HepG2 (cell line): ENCODE data around the gene ESAM. TPM values are rescaled to one million over a fixed set of nuclear protein-coding genes. Genes with fewer than 3 reads are reported as not detected.
A peak's percentile ranks its signal among the peaks of the same experiment; 100 is the strongest.

Experiments
- ATAC-seq: fragments of 200-7000 bp; cut with Tn5 transposase; 3 replicates; pipeline ENCODE4 v1.9.1; 2020; ENCODE audit warnings: mild to moderate bottlenecking, moderate library complexity
- BruUV-seq: library from RNA; stranded (reverse); fragments of 400-500 nt; replicated peaks from 2 replicates; lab custom pipeline; 2021; lab: Mats Ljungman, UMichigan
- CTCF ChIA-PET: fragments of 300-600 bp; formaldehyde crosslinking; extraction: SDS; loops from one replicate; lab custom pipeline; 2021; ENCODE audit warnings: low total read pairs, inconsistent platforms, low intra/inter-chr PET ratio; lab: Yijun Ruan, JAX
- POLR2A ChIA-PET: fragments of 350-600 bp; sonication (Branson Sonifier 250); formaldehyde crosslinking; loops from one replicate; lab custom pipeline; 2020; ENCODE audit warnings: antibody characterized with exemption, inconsistent platforms; lab: Yijun Ruan, JAX
- DNase-seq: peaks from one replicate; pipeline ENCODE4 v3.0.0-alpha.2; 2015; ENCODE audit warnings: low spot score
- FAIRE-seq: peaks from 3 replicates; lab custom pipeline; 2011; peaks lifted over from hg19 to GRCh38; lab: Jason Lieb, UNC
- H2AFZ ChIP-seq: one replicate; pipeline ENCODE4 v1.6.1; 2011; ENCODE audit warnings: low read length, inconsistent platforms
- H3K27ac ChIP-seq: fragments of 300-600 bp; 3 replicates; pipeline ENCODE4 v1.8.0; 2011; ENCODE audit warnings: mixed run types, mild to moderate bottlenecking, mixed read lengths, low read length, inconsistent platforms; ENCODE audit not compliant: insufficient read depth; ENCODE audit errors: extremely low read length
- H3K27me3 ChIP-seq, 2 experiments: fragments of 200-600 bp in 1 of 2; 2 replicates in 1 of 2; 3 replicates in 1 of 2; pipeline versions ENCODE4 v1.6.0 to v1.8.0; 2011; ENCODE audit warnings: low read length in 2 of 2, mild to moderate bottlenecking in 2 of 2, moderate library complexity in 2 of 2, inconsistent platforms in 1 of 2; ENCODE audit not compliant: insufficient read depth in 2 of 2, control insufficient read depth in 1 of 2
- H3K36me3 ChIP-seq, 2 experiments: fragments of 200-600 bp in 1 of 2; replicated peaks in 1 of 2; 2 replicates in 1 of 2; 3 replicates in 1 of 2; pipeline versions ENCODE4 v1.5.1 to v1.8.0; 2011; ENCODE audit warnings: low read length in 2 of 2, inconsistent platforms in 1 of 2; ENCODE audit not compliant: insufficient read depth in 2 of 2, control insufficient read depth in 1 of 2
- H3K4me1 ChIP-seq: 2 replicates; pipeline ENCODE4 v1.5.1; 2012; ENCODE audit warnings: low read length, inconsistent platforms; ENCODE audit not compliant: insufficient read depth
- H3K4me2 ChIP-seq: 2 replicates; pipeline ENCODE4 v1.6.0; 2011; ENCODE audit warnings: low read depth, low read length, inconsistent platforms
- H3K4me3 ChIP-seq, 3 experiments: fragments of 200-600 bp in 1 of 3; sonication (generic), shearing (Covaris generic) in 1 of 3; replicated peaks in 1 of 3; 2 replicates each; pipeline ENCODE4 v1.5.1; 2011 to 2016; ENCODE audit warnings: low read length in 3 of 3, inconsistent platforms in 2 of 3, low read depth in 2 of 3, mild to moderate bottlenecking in 2 of 3, control low read depth in 1 of 3, mixed read lengths in 1 of 3; ENCODE audit not compliant: insufficient read depth in 1 of 3
- H3K79me2 ChIP-seq: one replicate; pipeline ENCODE4 v1.6.1; 2011; ENCODE audit warnings: low read length, inconsistent platforms; ENCODE audit not compliant: insufficient read depth
- H3K9ac ChIP-seq: 2 replicates; pipeline ENCODE4 v1.6.0; 2011; ENCODE audit warnings: mild to moderate bottlenecking, low read depth, low read length, inconsistent platforms; ENCODE audit not compliant: insufficient read depth
- H3K9me3 ChIP-seq: 2 replicates; pipeline ENCODE4 v1.5.1; 2012; ENCODE audit warnings: mild to moderate bottlenecking, low read length
- H4K20me1 ChIP-seq: 2 replicates; pipeline ENCODE4 v1.6.0; 2011; ENCODE audit warnings: inconsistent platforms, mild to moderate bottlenecking, low read length, moderate library complexity; ENCODE audit not compliant: insufficient read depth
- BATF2 ChIP-seq: sonication (generic); formaldehyde crosslinking; IDR thresholded peaks from 2 replicates; pipeline ENCODE4 v1.8.0; 2022; ENCODE audit warnings: mild to moderate bottlenecking, missing genetic modification reagents, moderate library complexity
- CREM ChIP-seq, 2 experiments: sonication (generic) in 1 of 2; formaldehyde crosslinking in 1 of 2; IDR thresholded peaks; 2 replicates each; pipeline versions ENCODE4 v1.4.0 to v1.6.1; 2016 to 2020; ENCODE audit warnings: antibody characterized with exemption in 1 of 2, mild to moderate bottlenecking in 1 of 2, missing genetic modification reagents in 1 of 2
- EED ChIP-seq: sonication (generic); formaldehyde crosslinking; IDR thresholded peaks from 2 replicates; pipeline ENCODE4 v1.5.0; 2020; ENCODE audit warnings: mild to moderate bottlenecking, missing genetic modification reagents
- HDAC1 ChIP-seq: sonication (generic); formaldehyde crosslinking; IDR thresholded peaks from 2 replicates; pipeline ENCODE4 v1.5.1; 2020; ENCODE audit warnings: mild to moderate bottlenecking, missing genetic modification reagents
- KLF16 ChIP-seq, 2 experiments: sonication (generic) in 1 of 2; formaldehyde crosslinking in 1 of 2; IDR thresholded peaks; 2 replicates each; pipeline versions ENCODE4 v1.6.1 to v1.8.0; 2016 to 2023; ENCODE audit warnings: missing genetic modification reagents in 2 of 2, missing compliant biosample characterization in 1 of 2
- NFE2L1 ChIP-seq: sonication (generic); formaldehyde crosslinking; IDR thresholded peaks from 2 replicates; pipeline ENCODE4 v1.4.0; 2020; ENCODE audit warnings: missing genetic modification reagents, mild to moderate bottlenecking, borderline replicate concordance
- POLR2G ChIP-seq: fragments of 200-400 bp; formaldehyde crosslinking; IDR thresholded peaks from 2 replicates; pipeline ENCODE4 v1.6.1; 2018; ENCODE audit warnings: mild to moderate bottlenecking, low read depth, low read length, moderate library complexity
- RBFOX2 ChIP-seq: fragments of 200-400 bp; formaldehyde crosslinking; IDR thresholded peaks from 2 replicates; pipeline ENCODE4 v1.6.1; 2017; ENCODE audit warnings: low read depth, mild to moderate bottlenecking, low read length
- REL ChIP-seq: sonication (generic); formaldehyde crosslinking; conservative IDR thresholded peaks from 2 replicates; pipeline ENCODE4 v1.8.0; 2022; ENCODE audit warnings: mild to moderate bottlenecking, missing genetic modification reagents, moderate library complexity
- YEATS4 ChIP-seq: sonication (generic); formaldehyde crosslinking; IDR thresholded peaks from 2 replicates; pipeline ENCODE4 v1.4.0; 2020; ENCODE audit warnings: missing genetic modification reagents, borderline replicate concordance
- ZBTB8A ChIP-seq: sonication (generic); formaldehyde crosslinking; IDR thresholded peaks from 2 replicates; pipeline ENCODE4 v1.4.0; 2020; ENCODE audit warnings: mild to moderate bottlenecking, low read depth, missing genetic modification reagents, borderline replicate concordance
- ZFP90 ChIP-seq: sonication (generic); formaldehyde crosslinking; IDR thresholded peaks from 2 replicates; pipeline ENCODE4 v1.8.0; 2022; ENCODE audit warnings: missing genetic modification reagents, mild to moderate bottlenecking, inconsistent platforms, borderline replicate concordance
- ZNF547 ChIP-seq: sonication (generic); formaldehyde crosslinking; IDR thresholded peaks from 2 replicates; pipeline ENCODE4 v1.5.1; 2020; ENCODE audit warnings: mild to moderate bottlenecking, missing genetic modification reagents
- ZNF598 ChIP-seq: sonication (generic); formaldehyde crosslinking; IDR thresholded peaks from 2 replicates; pipeline ENCODE4 v1.5.1; 2020; ENCODE audit warnings: mild to moderate bottlenecking, missing genetic modification reagents, borderline replicate concordance
- ZNF687 ChIP-seq: sonication (generic); formaldehyde crosslinking; IDR thresholded peaks from 2 replicates; pipeline ENCODE4 v1.5.1; 2020; ENCODE audit warnings: mild to moderate bottlenecking, missing genetic modification reagents, moderate library complexity
- ZNF800 ChIP-seq: sonication (generic); formaldehyde crosslinking; IDR thresholded peaks from 2 replicates; pipeline ENCODE4 v1.4.0; 2020; ENCODE audit warnings: missing genetic modification reagents
- WGBS: methylation state at CpG from one replicate; pipeline ENCODE4 v1.1.6; 2017; ENCODE audit warnings: low lambda C conversion rate; 5-methylcytosine and 5-hydroxymethylcytosine counted together
- in situ Hi-C: cut with HindIII; loops from 2 replicates; pipeline ENCODE4 v1.10.0; 2017; ENCODE audit warnings: low pct_unique_long_range_greater_than_20kb; ENCODE audit not compliant: extremely low pct_ligation_motif_present
- intact Hi-C: fragments of 100-400 bp; cut with micrococcal nuclease; formaldehyde crosslinking; loops from one replicate; pipeline ENCODE4 v1.10.0; 2022; ENCODE audit not compliant: unreplicated experiment
- polyA plus RNA-seq, 8 experiments: library from polyadenylated mRNA; depleted of rRNA in 3 of 8; stranded (reverse) in 7 of 8; unstranded in 1 of 8; fragments of >200 nt; fragmentation: Illumina TruSeq in 4 of 8; extraction: Trizol in 4 of 8; gene quantifications; 2 replicates each; pipeline versions ENCODE4 v1.2.1 to v1.2.3, GENCODE V29; 2011 to 2016; ENCODE audit warnings: low read depth in 4 of 8, missing spikeins in 1 of 8, mixed read lengths in 1 of 8; ENCODE audit not compliant: insufficient read depth in 1 of 8
- total RNA-seq, 5 experiments: library from RNA; depleted of rRNA; stranded (reverse); fragments of >200 nt; fragmentation: Illumina TruSeq; extraction: Trizol; gene quantifications; 2 replicates each; pipeline ENCODE4 v1.2.3, GENCODE V29; 2016; ENCODE audit warnings: low read depth in 1 of 5

ESAM gene
- total and polyA plus RNA-seq, 2 of the 13 experiments (the other 11 are each of a cell fraction or from before 2014, with no cell fraction given) = 1.2 to 6.8 TPM

GRCh38 chr11:124762624-124763155 is 600 bp upstream of the ESAM start:
- in situ Hi-C loops (loop anchor here (5.0 kb wide), 1 partner anchor 90 kb away; the partner anchor contains the start of genes SIAE and SPA17), intact Hi-C loops (loop anchor here (1.0 to 2.0 kb wide), 5 partner anchors 16 to 93 kb away; partner anchors contain the start of genes SIAE and SPA17)
- peak overlapping the region; percentile 100 for H3K4me2 ChIP-seq
- H3K27me3 ChIP-seq = peaks cover 0 to 24% of the 10 kb centered on the region in 2 experiments; a peak in 4 of 5 replicates
- WGBS = under 1% methylated on average over 19 of the region's 45 CpGs
- H4K20me1 ChIP-seq = no peaks in the 10 kb centered on the region
- H3K9ac ChIP-seq = peak overlapping the region; percentile 53
- POLR2A ChIA-PET = interaction anchor here (0.8 to 3.5 kb wide), 7 partner anchors 11 to 140 kb away, joined by 3 to 16 read pairs (median 8); partner anchors contain the start of genes MSANTD2, SIAE, SPA17 and TBRG1
- FAIRE-seq = no peak
- peak overlapping the region; percentile 60 to 89 (median 70) for H3K4me3 ChIP-seq
- peaks cover 72% of the 10 kb centered on the region for H3K4me1 ChIP-seq
- no peak overlapping the region for H3K27ac ChIP-seq
- H3K9me3 ChIP-seq = no peaks in the 10 kb centered on the region
- ATAC-seq = peak; percentile 40
- H3K79me2 ChIP-seq = no peaks in the 10 kb centered on the region
- H2AFZ ChIP-seq = peak overlapping the region; percentile 66
- no peaks in the 10 kb centered on the region; a peak in 1 of 5 replicates for H3K36me3 ChIP-seq
- DNase-seq = no peak
- CTCF ChIA-PET = interaction anchor here (0.7 to 2.9 kb wide), 6 partner anchors 16 to 93 kb away, joined by 4 to 19 read pairs (median 13); partner anchors contain the start of gene SIAE
- no TSS peak for BruUV-seq
- TF ChIP-seq NFE2L1 (CRISPR knock-in tag) (no peak), KLF16 (CRISPR knock-in tag; IDR thresholded peaks at IDR 0.05) (no peak), ZNF800 (CRISPR knock-in tag) (peak; percentile 58; the same call in 1 of the 2 replicates), ZNF547 (CRISPR knock-in tag) (peak; percentile 45; the same call in 1 of the 2 replicates), EED (0 out of 2 replicates have a peak, but pooled peaks have one; percentile 26), ZBTB8A (CRISPR knock-in tag) (no peak), RBFOX2 (0 out of 2 replicates have a peak, but pooled peaks have one; percentile 9), BATF2 (CRISPR knock-in tag) (peak; percentile 59; the same call in 1 of the 2 replicates), REL (peak; percentile 47; the same call in 1 of the 2 replicates), ZNF687 (CRISPR knock-in tag) (peak; percentile 50; the same call in 1 of the 2 replicates), YEATS4 (CRISPR knock-in tag) (peak; percentile 25; the same call in 1 of the 2 replicates), ZNF598 (peak; percentile 32; the same call in 1 of the 2 replicates), HDAC1 (peak; percentile 49; the same call in 1 of the 2 replicates), CREM (IDR thresholded peaks at IDR 0.05) (no peak), CREM (CRISPR knock-in tag; IDR thresholded peaks at IDR 0.05) (no peak), ZFP90 (CRISPR knock-in tag) (peak; percentile 18; the same call in 1 of the 2 replicates), POLR2G (peak; percentile 53)
